Activated CD8-positive, alpha-beta memory T cell treated with anti-CD3 and anti-CD28 coated beads, Interleukin-2, amount 50 U/mL, for 24 hours (primary cell): Measurements from ENCODE around the gene LYG2.
"Not testable (repeated sequence)": the region's sequence is repeated elsewhere in the genome, so short reads cannot be mapped to it uniquely, and the experiment has no call there.

Experiments used
- DNase-seq: peaks from one replicate; pipeline ENCODE4 v3.0.0-alpha.2; 2020; ENCODE audit errors: extremely low read depth

The LYG2 gene, protein sequence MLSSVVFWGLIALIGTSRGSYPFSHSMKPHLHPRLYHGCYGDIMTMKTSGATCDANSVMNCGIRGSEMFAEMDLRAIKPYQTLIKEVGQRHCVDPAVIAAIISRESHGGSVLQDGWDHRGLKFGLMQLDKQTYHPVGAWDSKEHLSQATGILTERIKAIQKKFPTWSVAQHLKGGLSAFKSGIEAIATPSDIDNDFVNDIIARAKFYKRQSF

GRCh38 chr2:99255491-99256318 is at the start of gene LYG2:
Gene LYG2, minus strand, starts transcription at chr2:99255666. Its CDS starts 1,406 bp downstream, at chr2:99254260.
- DNase-seq: no peak

DNA sequence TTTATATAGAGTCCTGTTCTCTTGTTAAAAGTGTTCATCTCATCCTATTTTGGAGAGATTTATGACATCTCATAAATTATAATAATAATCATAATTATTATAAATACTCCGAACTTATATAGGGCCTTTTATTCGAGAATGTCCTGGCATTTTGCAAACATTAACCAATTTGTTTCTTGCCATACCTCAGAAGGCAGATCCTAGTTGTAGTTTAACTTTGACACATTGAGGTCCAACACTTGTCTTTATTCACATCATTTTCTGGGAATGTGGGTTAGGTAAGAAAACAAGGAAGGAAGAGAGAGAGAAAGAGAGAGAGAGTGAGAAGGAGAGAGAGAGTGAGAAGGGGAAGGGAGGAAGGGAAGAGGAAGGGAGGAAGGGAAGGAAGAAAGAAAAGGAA is 45.6 kb upstream of the LYG2 start, which contains the start of gene LYG1:
LYG1 (minus strand) TSS at position 101 of the 400 bp plus-strand sequence. CDS start 5,527 bp downstream, outside the sequence.
- DNase-seq: not testable (repeated sequence)

DNA sequence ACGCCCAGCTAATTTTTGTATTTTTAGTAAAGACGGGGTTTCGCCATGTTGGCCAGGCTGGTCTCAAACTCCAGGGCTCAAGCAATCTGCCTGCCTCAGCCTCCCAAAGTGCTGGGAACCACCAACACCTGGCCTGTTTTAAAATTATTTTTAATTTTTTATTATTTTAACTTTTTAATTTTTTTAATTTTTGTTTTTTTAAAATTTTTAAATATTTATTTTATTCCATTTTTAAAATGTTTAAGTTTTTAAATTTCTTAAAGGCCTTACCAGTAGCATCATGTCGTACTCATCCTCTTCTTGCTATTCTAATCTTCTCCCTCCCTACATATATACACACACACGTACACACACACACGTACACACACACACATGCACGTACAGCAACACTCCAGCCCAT is 44.1 kb upstream of the LYG2 start:
- no peak for DNase-seq

- no peak for DNase-seq
These were observed 42.5 kb upstream of the LYG2 start for GRCh38 chr2:99297994-99298393.

- DNase-seq: no peak
These were observed 30.1 kb upstream of the LYG2 start for GRCh38 chr2:99285526-99285925.

DNA sequence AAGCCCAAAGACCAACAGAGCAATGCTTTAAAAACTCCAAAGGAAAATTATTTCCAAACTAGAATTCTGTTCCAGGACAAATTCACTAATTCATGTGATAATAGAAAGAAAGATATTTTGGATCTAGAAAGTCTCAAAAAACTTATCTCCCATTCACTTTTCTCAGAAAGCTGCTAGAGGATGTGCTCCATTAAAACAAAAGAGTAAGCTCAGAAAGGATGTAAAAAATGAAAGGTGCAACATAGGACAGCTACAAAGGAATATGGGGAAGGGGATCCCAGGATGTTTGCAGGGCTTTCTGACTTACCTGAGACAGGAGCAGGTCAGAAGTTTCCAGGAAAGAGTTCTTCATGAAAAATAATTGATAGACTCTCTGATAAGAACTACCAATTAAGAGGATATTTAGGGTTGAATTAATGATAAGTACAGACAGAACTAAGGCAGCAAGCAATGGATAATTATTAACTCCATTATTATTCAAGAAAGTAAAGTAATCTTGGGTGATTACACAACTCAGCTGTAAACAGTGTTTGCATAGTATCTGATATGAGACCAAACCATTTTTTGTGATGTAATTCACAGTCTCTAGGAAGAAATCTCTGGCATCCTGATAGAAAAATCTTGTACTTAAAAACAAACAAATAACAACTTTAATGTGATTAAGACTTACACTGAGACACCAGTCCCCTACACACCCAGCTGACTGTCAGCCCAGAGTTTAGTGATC is 24.7 kb upstream of the LYG2 start:
- no peak for DNase-seq

GRCh38 chr2:99278793-99279291 is 23.4 kb upstream of the LYG2 start:
- no peak for DNase-seq

- not testable (repeated sequence) for DNase-seq
These were observed 22.8 kb upstream of the LYG2 start for GRCh38 chr2:99278195-99278765.

DNA sequence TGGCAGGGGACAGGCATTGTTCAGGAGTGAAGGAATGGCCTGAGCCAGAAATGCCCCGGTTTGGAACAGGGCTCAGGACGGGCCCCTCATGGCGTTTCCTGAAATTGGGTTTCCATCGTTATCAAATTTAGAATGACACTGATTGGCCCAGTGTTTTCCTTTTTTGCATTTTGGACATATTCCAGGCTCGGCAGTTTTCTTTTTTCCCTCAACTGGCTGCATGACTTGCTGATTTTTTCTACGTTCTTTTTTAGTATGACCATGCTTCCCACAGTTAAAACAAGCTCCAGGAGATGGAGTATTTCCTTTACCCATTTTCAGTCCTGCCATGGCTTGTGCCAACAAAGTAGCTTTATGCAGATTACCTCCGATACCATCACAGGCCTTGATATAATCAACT is 20.4 kb upstream of the LYG2 start:
- no peak for DNase-seq

DNA sequence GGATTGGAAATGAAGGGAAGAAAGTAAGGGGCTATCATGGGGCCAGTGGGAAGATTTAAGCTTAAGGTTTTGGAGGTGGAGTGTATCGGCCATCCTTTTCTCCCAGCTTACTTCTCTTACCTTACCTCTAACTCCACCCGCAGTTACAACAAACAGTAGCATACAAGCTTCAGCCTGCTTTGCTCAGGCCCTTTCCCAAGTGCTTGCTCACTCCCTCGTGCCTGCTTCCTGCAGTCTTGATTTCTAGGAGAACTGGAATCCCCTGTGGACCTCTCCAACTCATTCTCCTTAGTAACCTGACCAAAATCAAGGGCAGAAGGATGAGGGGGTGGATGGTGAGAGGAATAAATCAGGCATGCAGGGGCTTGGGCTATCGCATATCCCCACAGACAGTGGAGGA is 5.8 kb upstream of the LYG2 start:
- DNase-seq: no peak

- no peak for DNase-seq
These were observed 4.7 kb upstream of the LYG2 start for GRCh38 chr2:99260184-99260583.

GRCh38 chr2:99259465-99259864 is 4.0 kb upstream of the LYG2 start:
- DNase-seq: no peak

DNA sequence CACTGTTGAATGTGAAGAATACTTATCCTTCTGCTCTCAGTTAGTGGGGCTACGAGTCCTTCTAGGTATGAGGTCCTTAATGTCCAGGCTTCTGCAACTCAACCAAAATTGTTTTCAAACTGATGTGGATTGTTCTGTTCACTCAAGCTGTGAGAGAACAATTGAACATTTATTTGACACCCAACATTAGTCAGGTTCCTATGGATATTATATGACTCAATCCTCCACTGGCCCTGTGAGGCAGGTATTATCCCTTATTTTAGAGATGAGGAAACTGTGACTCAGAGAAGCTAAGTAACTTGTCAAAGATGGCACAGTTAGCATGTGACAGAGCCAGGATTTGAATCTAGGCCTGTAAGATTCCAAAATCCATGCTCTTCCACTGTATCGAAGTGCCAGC is 1.2 kb upstream of the LYG2 start:
- DNase-seq: no peak

DNA sequence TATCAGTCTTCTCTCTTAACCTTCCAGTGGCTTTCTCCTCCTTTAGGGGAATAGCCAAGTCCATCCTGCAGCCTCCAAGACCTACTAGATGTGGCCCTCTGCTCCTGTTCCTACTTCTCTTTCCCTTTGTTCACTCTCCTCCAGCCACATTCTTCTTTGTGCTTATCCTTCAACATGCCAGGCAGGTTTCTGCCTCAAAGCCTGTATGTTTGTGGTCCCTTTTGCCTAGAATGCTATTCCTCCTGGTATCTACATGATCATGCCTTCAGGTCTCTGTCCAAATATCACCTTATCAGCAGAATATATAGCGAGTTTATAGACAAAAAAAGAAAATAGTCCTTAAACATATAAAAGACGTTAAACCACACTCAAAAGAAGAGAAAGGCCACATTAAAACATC is 5.5 kb downstream of the LYG2 start:
- DNase-seq: no peak

- no peak for DNase-seq
These were observed 13.3 kb downstream of the LYG2 start for GRCh38 chr2:99242151-99242550.

DNA sequence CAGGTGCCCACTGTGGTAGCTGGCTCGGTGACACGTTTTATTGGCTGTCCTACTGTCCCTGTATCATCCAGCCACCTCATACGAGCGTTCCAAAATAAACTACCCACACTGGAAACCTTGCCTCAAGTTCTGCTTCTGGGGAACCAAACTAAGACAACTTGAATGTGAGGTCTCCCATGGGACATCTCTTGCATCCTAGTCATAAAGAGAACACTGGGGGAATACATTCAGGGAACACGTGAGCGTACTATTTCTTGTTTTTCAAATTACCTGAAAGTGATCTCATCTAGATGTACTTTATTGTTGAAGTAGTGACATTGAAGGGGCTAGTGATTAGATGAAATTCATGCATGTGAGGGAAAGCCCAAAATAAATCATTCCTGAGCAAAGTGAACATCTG is 15.0 kb downstream of the LYG2 start:
- no peak for DNase-seq

DNA sequence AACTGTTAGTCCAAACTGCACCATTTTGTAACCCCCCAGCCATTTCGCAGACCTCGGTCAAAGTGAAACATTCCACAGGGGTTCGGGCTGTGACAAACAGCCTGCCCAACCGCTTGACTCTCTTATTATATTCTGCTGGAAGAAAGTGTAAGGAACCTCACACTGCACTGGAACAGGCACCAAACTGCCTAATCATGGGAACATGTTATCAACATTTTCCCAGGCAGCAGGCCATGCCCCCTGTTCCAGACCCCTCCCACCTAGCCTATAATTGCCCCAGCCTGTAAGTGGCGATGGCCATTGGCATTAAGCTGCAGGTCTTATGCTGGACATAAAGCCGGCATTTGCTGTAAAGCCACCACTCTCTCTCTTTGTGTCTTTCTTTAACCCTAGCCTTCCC is 16.9 kb downstream of the LYG2 start:
- DNase-seq: no peak

DNA sequence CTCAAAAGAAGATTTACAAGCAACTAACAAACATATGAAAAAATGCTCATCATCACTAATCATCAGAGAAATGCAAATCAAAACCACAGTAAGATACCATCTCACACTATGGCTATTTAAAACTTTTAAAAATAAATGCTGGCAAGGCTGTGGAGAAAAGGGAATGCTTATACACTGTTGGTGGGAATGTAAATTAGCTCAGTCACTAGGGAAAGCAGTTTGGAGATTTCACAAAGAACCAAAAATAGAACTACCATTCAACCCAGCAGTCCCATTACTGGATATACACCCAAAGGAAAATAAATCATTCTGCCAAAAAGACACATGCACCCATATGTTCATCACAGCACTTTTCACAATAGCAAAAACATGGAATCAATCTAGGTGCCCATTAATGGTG is 22.3 kb downstream of the LYG2 start:
- DNase-seq: not testable (repeated sequence)

DNA sequence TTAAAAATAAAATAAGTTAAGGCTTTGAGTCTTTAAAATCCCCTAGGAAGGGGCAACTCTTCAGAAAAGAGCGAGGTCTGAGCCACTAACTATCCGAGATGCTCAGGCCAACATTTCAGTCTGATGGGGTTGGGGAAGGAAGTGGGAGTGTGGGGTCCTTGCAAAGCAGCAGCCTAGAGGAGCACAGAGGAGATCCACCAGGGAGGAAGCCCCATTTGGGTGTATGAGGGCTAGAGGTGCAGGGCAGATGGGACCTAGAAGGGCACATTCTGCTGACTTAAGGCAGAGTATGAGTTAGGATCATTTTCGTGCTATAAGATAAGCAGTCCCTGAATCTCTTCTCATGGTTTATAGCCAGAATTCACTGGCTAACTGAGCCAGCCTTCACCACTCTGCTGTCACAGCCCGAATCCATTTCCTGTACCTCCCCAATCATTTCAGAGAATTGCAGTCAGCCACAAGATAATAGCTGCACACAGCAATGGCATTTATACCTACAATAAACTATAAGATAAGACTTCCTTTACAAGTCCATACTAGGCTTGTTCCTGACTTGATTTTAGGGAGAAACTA is 37.5 kb downstream of the LYG2 start:
- DNase-seq: no peak

DNA sequence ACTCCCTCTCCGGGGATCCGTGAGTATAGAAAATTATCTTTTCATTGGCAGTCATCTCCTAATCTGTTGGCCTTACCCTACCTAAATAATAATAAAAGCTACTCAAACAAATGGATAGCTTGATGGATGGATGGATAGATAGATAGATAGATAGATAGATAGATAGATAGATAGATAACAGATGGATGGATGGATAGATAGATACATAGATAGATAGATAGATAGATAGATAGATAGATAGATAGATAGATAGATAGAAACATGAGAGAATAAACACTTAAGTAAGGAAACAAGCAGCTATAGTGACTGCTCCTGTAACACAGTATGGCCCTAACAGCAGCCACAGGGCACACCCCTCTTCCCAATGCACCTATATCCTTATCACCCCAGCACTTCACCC is 39.4 kb downstream of the LYG2 start:
- DNase-seq: no peak

DNA sequence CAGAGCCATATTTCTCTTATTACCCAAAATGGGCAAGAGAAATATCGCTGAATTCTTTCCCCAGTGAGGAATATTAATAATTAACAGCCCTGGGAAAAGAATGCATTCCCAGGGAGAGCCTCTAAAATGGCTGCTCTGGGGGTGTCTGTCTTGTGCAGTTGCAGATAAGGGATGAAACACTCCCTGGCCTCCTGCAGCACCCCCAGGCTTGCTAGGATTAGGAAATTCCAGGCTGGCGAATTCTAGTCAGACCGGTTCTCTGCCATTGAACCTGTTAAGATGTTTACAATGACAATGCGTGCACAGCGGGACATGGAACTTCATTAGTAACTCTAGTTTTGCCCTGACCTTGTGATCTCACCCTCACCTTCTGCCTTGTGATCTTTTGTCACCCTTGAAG is 50.0 kb downstream of the LYG2 start:
- no peak for DNase-seq
